Posterior cingulate gyrus (tissue), 11 donors: ENCODE measurements around the gene TRIM22.
"Not testable (repeated sequence)": the region's sequence is repeated elsewhere in the genome, so short reads cannot be mapped to it uniquely, and the experiment has no call there.

Experiments used
- DNase-seq, 10 donors: peaks; one replicate each; pipeline versions ENCODE4 v3.0.0 to v3.0.0-alpha.2; 2020 to 2021; ENCODE audit warnings: mixed read lengths in 3 of 10
- intact Hi-C: fragments of 100-400 bp; cut with DNase I; formaldehyde crosslinking; loops from one replicate; pipeline ENCODE4 v1.15.1; 2023

TRIM22 gene, protein sequence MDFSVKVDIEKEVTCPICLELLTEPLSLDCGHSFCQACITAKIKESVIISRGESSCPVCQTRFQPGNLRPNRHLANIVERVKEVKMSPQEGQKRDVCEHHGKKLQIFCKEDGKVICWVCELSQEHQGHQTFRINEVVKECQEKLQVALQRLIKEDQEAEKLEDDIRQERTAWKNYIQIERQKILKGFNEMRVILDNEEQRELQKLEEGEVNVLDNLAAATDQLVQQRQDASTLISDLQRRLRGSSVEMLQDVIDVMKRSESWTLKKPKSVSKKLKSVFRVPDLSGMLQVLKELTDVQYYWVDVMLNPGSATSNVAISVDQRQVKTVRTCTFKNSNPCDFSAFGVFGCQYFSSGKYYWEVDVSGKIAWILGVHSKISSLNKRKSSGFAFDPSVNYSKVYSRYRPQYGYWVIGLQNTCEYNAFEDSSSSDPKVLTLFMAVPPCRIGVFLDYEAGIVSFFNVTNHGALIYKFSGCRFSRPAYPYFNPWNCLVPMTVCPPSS

DNA sequence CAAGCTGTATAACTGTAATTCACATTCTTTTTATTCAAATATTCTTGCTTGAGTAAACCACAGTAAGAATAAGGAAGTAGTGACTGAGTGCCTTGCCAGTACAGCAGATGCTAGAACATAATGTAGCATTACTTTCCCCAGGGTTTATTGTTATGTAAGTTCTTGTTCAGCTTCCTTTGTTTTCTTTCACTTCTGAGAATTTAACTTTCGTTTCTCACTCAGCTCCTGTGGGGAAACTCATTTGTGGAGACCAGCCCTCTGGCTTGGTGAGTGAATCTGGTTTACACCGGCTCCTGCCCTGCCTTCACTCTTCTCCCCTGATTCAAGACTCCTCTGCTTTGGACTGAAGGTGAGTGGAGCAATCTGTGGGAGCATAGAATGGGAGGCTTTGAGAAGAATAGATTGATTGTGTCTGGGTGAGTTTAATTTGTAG, at the start of gene TRIM22:
TSS of gene TRIM22 (plus strand) at position 240 of the 433 bp plus-strand sequence. CDS start 6,443 bp downstream, outside the sequence.
- peak in 2 of 10 donors; percentile 13 to 16 for DNase-seq
- intact Hi-C loops = no loop called here

DNA sequence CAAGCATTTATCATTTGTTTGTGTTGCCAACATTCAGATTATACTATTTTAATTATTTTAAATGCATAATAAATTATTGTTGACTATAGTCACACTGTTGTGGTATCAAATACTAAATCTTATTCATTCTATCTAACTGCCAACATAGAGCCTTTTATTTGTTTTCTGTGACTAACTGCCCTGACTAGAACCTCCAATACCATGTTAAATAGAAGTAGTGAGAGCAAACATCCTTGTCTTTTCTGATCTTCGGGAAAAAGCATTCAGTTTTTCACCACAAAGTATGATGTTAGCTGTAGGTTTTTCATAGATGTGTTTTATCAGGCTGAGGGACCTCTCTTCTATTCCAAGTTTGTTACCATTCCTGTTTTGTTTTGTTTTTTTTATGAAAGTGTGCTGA, 49.6 kb upstream of the TRIM22 start:
- no peak for DNase-seq
- intact Hi-C loops = no loop called here

DNA sequence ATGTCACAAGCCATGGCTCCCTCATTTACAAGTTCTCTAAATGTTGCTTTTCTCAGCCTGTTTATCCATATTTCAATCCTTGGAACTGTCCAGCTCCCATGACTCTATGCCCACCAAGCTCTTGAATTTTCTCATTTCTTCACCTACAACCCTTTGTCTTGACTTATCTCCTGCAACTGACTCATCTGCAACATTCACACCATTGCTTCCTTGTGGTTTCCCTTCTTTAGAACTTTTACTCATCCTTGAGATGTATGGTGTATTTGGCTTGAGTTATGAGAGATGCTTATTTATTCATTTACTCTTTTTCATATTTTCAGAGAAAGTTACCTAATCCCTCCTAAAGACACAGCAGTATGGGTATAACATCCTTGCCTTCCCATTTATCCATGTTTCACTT, 46.0 kb upstream of the TRIM22 start:
- intact Hi-C loops = no loop called here
- DNase-seq = no peak

DNA sequence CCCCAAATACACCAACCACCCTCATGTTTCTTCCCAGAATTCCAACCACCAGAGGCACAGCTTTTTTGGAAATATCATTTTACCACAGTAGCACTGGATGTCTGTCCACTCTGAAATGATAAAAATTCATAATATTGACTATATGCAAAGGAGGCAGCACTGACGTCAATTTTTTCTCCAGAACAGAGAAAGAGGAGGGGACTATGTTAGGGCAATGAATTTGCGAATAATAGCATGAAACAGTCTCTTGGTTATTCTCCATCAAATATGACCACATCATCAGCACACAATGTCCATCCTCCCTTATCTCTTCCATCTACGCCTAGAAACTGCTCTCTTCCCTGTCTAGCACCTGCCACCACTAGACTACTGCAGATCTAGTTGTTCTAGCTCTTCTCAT, 43.5 kb upstream of the TRIM22 start:
- DNase-seq = no peak
- intact Hi-C loops = no loop called here

- no peak for DNase-seq
- intact Hi-C loops = no loop called here
These were observed 34.1 kb upstream of the TRIM22 start for GRCh38 chr11:5655474-5655873.

- intact Hi-C loops, DNase-seq: not testable (repeated sequence)
These were observed 32.6 kb upstream of the TRIM22 start for GRCh38 chr11:5656956-5657355.

- no peak for DNase-seq
- intact Hi-C loops = no loop called here
These were observed 31.3 kb upstream of the TRIM22 start for GRCh38 chr11:5658318-5658717.

GRCh38 chr11:5663511-5663910, 26.1 kb upstream of the TRIM22 start:
- intact Hi-C loops = no loop called here
- no peak for DNase-seq

- no peak for DNase-seq
- intact Hi-C loops = no loop called here
These were observed 24.5 kb upstream of the TRIM22 start for GRCh38 chr11:5665051-5665570.

- intact Hi-C loops = no loop called here
- no peak for DNase-seq
These were observed 23.7 kb upstream of the TRIM22 start for GRCh38 chr11:5665746-5666401.

DNA sequence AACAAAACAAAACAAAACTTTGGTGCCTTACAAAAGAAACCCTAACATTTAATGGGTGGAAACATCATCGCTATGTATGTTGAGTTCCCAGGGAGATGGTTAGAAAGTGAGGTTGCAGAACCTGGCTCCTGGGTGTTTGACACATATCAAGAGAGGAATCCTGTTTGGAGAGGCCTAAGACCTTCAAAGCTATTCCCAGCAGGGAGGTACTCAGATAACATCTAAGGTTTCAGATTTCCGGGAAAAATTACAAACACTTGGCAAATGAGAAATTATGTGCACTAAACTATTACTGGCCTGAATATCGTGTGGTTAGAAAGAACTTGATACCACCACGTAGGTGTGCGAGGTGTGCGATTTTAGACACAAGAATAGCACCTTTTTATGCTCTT, 23.2 kb upstream of the TRIM22 start:
- intact Hi-C loops = no loop called here
- no peak for DNase-seq

DNA sequence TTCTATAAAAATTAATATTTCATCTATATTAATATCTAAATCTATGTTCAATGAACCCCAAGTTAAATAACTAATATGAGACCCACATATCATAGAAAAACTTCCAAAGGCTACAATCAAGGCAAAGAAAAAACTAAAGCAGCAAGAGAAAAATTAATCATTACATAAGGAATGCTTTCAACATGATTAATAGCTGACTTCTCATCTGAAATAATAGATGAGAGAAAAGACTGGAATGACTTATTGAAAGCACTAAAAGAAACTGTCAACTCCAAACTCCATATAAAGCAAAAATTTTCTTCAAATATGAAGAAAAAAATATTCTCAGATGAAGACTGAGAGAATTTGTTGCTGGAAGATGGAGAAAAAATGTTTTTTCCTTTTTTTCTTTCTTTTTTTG, 17.8 kb upstream of the TRIM22 start:
- intact Hi-C loops = no loop called here
- DNase-seq = no peak

- no peak for DNase-seq
- intact Hi-C loops = no loop called here
These were observed 15.2 kb upstream of the TRIM22 start for GRCh38 chr11:5674391-5674790.

- intact Hi-C loops = no loop called here
- DNase-seq = no peak
These were observed 9.8 kb upstream of the TRIM22 start for GRCh38 chr11:5679811-5680210.

- DNase-seq, intact Hi-C loops: not testable (repeated sequence)
These were observed 6.6 kb upstream of the TRIM22 start for GRCh38 chr11:5682890-5683441.

GRCh38 chr11:5683620-5684019, 6.0 kb upstream of the TRIM22 start:
- intact Hi-C loops, DNase-seq: not testable (repeated sequence)

DNA sequence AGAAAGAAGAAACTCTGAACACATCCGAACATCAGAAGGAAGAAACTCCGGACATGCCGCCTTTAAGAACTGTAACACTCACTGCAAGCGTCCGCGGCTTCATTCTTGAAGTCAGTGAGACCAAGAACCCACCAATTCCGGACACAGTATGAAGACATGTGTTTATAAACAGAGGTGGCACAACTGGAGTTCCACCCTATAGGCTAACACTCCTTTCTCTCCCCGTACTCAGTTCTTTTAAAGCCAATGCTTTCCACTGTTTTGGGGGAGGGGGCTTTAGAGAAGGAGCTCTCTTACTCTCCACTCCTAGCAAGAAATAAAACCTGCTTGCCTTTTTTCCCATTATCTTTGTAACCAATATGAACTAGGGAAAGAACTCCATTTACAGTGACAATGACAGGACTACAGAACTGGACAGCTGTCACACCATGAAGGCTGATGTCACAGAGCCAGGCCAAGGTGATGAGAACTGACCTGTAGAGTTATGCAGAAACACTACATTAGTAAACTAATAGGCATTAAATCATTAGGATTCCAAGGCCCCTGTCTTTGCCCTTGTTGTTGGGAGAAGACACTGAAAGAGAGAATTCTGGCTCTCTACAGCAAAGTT, 5.4 kb upstream of the TRIM22 start:
- DNase-seq = no peak
- intact Hi-C loops = no loop called here

DNA sequence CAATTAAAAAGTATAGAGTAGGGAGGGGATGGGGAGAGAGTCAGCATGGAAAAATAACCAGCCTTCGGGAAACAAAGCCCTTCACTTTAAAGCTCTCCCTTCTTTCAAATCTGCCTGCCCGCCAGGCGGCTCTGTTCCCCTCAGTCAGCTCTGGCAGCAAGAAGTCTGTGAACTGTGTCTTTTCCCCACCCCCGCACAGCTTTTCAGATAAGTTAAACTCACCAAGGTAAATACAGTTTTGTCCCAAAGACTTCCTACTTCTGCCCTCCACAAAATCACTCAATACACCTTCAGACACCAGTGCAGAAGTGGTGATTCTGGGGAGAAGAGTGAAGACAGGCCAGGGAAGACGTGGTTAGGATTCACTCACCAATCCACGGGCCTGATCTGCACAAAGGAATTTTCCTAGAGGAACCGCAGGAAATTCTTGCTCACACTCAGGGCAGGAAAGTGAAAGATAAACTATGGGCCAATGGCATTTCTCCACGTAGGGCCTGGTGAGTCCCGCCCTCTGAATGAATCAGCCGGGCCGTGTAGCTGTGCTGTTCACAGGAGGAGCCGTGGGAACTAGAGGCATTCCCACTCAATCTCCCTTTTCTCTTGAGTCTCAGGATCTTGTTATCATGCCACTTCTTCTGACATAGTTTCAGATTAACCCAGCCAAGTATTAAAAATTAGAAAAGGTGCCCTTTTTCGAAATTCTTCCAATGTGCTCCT, 4.8 kb upstream of the TRIM22 start, which contains the start of gene TRIM5:
TSS of gene TRIM5 (minus strand) at position 429 of the 717 bp plus-strand sequence. CDS start 4,897 bp downstream, outside the sequence.
- intact Hi-C loops = no loop called here
- peak in 6 of 10 donors; percentile 27 to 88 (median 44) for DNase-seq

GRCh38 chr11:5686426-5686825, 3.2 kb upstream of the TRIM22 start:
- intact Hi-C loops = no loop called here
- no peak for DNase-seq

DNA sequence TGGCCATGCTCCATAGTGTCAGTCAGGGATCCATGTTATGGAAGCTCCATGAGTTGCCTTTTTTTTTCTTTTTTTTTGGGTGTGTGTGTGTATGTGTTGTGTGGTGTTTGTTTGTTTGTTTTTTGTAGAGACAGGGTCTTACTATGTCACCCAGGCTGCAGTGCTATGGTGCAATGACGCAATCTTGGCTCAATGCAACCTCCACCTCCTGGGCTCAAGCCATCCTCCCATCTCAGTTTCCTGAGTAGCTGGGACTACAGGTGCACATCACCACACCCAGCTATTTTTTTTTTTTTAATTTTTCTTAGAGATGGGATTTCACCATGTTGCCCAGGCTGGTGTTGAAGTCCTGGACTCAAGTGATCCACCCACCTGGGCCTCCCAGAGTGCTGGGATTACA, 1.1 kb upstream of the TRIM22 start:
- intact Hi-C loops = no loop called here
- no peak for DNase-seq
